OCI-LY7 (cell line): Measurements from ENCODE around the gene SMO. TPM values are rescaled to one million over a fixed set of nuclear protein-coding genes. Genes with fewer than 3 reads are reported as not detected.

Experiments
- BruUV-seq: library from RNA; stranded (reverse); fragments of 400-500 nt; replicated peaks from 2 replicates; lab custom pipeline; 2021; lab: Mats Ljungman, UMichigan
- CTCF ChIA-PET: fragments of 300-600 bp; sonication (Branson Sonifier 250); formaldehyde crosslinking; loops from one replicate; lab custom pipeline; 2022; ENCODE audit warnings: antibody characterized with exemption; ENCODE audit not compliant: unreplicated experiment; lab: Charles Lee
- POLR2A ChIA-PET: fragments of 300-600 bp; sonication (Branson Sonifier 250); formaldehyde crosslinking; loops from one replicate; lab custom pipeline; 2022; ENCODE audit warnings: antibody characterized with exemption; lab: Charles Lee
- DNase-seq: peaks from one replicate; pipeline ENCODE4 v3.0.0-alpha.2; 2015; ENCODE audit warnings: low spot score
- H2AFZ ChIP-seq: fragments of 200-600 bp; sonication (generic), shearing (Covaris generic); 2 replicates; pipeline ENCODE4 v1.6.1; 2014; ENCODE audit warnings: mild to moderate bottlenecking, antibody characterized with exemption, low read length, moderate library complexity
- H3K27ac ChIP-seq: fragments of 200-600 bp; sonication (generic); 2 replicates; pipeline ENCODE4 v1.5.1; 2014; ENCODE audit warnings: mixed run types, low read depth, mild to moderate bottlenecking, moderate library complexity, low read length, inconsistent platforms; ENCODE audit not compliant: poor library complexity, severe bottlenecking
- H3K36me3 ChIP-seq: fragments of 200-600 bp; sonication (generic); 2 replicates; pipeline ENCODE4 v1.6.1; 2014; ENCODE audit warnings: mild to moderate bottlenecking, antibody characterized with exemption, low read length, moderate library complexity, mixed read lengths; ENCODE audit not compliant: insufficient read depth
- H3K4me1 ChIP-seq: fragments of 200-600 bp; sonication (generic); 2 replicates; pipeline ENCODE4 v1.5.1; 2014; ENCODE audit warnings: mild to moderate bottlenecking, low read length; ENCODE audit not compliant: insufficient read depth, poor library complexity, severe bottlenecking
- H3K4me2 ChIP-seq: fragments of 200-600 bp; sonication (generic); 2 replicates; pipeline ENCODE4 v1.6.1; 2014; ENCODE audit warnings: mild to moderate bottlenecking, low read length
- H3K4me3 ChIP-seq: fragments of 200-600 bp; sonication (generic); 2 replicates; pipeline ENCODE4 v1.5.1; 2014; ENCODE audit warnings: mild to moderate bottlenecking, low read depth, low read length; ENCODE audit not compliant: poor library complexity, severe bottlenecking
- H3K79me2 ChIP-seq: fragments of 200-600 bp; sonication (generic); 2 replicates; pipeline ENCODE4 v1.6.1; 2016; ENCODE audit warnings: low read depth, mild to moderate bottlenecking, low read length, moderate library complexity, mixed read lengths; ENCODE audit not compliant: insufficient read depth
- H3K9me2 ChIP-seq: fragments of 200-600 bp; sonication (generic); 2 replicates; pipeline ENCODE4 v1.6.1; 2016; ENCODE audit warnings: mild to moderate bottlenecking, low read length, mixed read lengths; ENCODE audit not compliant: insufficient read depth
- H3K9me3 ChIP-seq: fragments of 200-600 bp; sonication (generic); 2 replicates; pipeline ENCODE4 v1.6.1; 2014; ENCODE audit warnings: mild to moderate bottlenecking, mixed run types, low read length, mixed read lengths
- H4K20me1 ChIP-seq: fragments of 200-600 bp; sonication (generic); 2 replicates; pipeline ENCODE4 v1.6.1; 2014; ENCODE audit warnings: mild to moderate bottlenecking, antibody characterized with exemption, low read length, moderate library complexity, mixed read lengths; ENCODE audit not compliant: insufficient read depth
- EZH2phosphoT487 ChIP-seq: fragments of 200-600 bp; sonication (generic); IDR thresholded peaks from 2 replicates; pipeline ENCODE4 v1.6.1; 2018; ENCODE audit warnings: low read depth, borderline replicate concordance, mild to moderate bottlenecking, mixed run types, antibody characterized with exemption, low read length, moderate library complexity, mixed read lengths
- intact Hi-C: fragments of 100-400 bp; cut with micrococcal nuclease; formaldehyde crosslinking; loops from one replicate; pipeline ENCODE4 v1.10.0; 2022; ENCODE audit not compliant: unreplicated experiment
- total RNA-seq, 2 experiments: library from RNA; depleted of rRNA in 1 of 2; stranded (reverse); fragments of >200 nt in 1 of 2; shearing (Covaris generic) in 1 of 2; gene quantifications; 2 replicates each; pipeline ENCODE4 v1.2.3, GENCODE V29; 2014 to 2022
- TF ChIP-seq, protein P1 (sequence below): fragments of 200-600 bp; sonication (generic); conservative IDR thresholded peaks from 2 replicates; pipeline ENCODE4 v1.5.1; 2014; ENCODE audit warnings: mild to moderate bottlenecking, antibody characterized with exemption, low read length, moderate library complexity, mixed read lengths

The SMO gene
- total RNA-seq, 2 experiments from 2014 or later, result 0.17 to 0.25 TPM

DNA sequence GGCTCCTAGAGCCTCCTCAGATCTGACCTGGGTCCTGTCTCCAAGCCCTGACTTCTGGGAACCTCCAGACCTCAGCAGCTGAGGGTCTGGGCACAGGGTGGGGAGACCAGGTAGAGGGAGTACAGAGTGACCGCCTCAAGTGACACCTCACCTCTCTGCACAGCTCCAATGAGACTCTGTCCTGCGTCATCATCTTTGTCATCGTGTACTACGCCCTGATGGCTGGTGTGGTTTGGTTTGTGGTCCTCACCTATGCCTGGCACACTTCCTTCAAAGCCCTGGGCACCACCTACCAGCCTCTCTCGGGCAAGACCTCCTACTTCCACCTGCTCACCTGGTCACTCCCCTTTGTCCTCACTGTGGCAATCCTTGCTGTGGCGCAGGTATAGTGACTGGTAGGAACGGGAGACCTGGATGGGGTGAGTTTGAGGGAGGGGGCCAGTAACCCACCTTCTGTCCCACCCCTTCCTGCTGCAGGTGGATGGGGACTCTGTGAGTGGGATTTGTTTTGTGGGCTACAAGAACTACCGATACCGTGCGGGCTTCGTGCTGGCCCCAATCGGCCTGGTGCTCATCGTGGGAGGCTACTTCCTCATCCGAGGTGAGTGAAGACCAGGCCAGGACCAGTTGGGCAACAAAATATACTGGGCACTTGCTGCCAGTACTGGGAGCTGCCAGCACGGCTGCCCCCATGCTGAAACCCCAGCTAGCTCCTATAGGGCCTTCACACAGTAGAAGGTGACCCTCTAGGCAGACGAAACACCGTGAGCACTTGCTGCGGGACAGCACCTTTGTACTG lies 17.8 kb downstream of the SMO start:
- Histone ChIP-seq H3K36me3 (no peaks in the 10 kb centered on the region), H3K9me2 (no peaks in the 10 kb centered on the region), H4K20me1 (no peaks in the 10 kb centered on the region), H3K9me3 (no peaks in the 10 kb centered on the region), H3K4me3 (no peak overlapping the region), H3K4me1 (no peaks in the 10 kb centered on the region), H3K79me2 (no peaks in the 10 kb centered on the region), H2AFZ (no peak overlapping the region), H3K27ac (no peak overlapping the region), H3K4me2 (no peak overlapping the region)
- BruUV-seq, result no TSS peak
- TF ChIP-seq, protein P1, sequence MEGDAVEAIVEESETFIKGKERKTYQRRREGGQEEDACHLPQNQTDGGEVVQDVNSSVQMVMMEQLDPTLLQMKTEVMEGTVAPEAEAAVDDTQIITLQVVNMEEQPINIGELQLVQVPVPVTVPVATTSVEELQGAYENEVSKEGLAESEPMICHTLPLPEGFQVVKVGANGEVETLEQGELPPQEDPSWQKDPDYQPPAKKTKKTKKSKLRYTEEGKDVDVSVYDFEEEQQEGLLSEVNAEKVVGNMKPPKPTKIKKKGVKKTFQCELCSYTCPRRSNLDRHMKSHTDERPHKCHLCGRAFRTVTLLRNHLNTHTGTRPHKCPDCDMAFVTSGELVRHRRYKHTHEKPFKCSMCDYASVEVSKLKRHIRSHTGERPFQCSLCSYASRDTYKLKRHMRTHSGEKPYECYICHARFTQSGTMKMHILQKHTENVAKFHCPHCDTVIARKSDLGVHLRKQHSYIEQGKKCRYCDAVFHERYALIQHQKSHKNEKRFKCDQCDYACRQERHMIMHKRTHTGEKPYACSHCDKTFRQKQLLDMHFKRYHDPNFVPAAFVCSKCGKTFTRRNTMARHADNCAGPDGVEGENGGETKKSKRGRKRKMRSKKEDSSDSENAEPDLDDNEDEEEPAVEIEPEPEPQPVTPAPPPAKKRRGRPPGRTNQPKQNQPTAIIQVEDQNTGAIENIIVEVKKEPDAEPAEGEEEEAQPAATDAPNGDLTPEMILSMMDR, result no peak
- no peak for TF ChIP-seq EZH2phosphoT487
- POLR2A ChIA-PET, result interaction anchor here (0.6 to 1.2 kb wide), 2 partner anchors 12 to 1169 kb away, joined by 3 read pairs; no protein-coding TSS in a partner anchor
- CTCF ChIA-PET, result no interaction called here
- DNase-seq, result no peak
- intact Hi-C loops, result no loop called here

DNA sequence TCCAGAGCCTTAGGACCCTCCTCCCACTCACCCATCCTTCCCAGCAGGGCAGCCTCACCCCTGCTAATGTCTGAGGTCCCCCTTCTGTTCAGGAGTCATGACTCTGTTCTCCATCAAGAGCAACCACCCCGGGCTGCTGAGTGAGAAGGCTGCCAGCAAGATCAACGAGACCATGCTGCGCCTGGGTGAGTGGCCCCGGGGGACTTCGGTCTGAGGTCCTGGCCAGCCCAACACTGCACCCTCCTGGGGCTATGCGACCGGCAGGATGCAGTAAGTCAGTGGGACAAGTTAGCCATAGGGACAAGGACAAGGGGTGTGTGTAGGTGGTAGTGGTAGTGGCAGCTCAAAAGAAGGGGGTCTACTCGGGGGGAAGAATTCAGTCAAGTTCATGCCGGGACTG lies 20.2 kb downstream of the SMO start:
- Histone ChIP-seq H3K27ac (no peak overlapping the region), H3K4me1 (peaks cover 5% of the 10 kb centered on the region), H3K4me3 (no peak overlapping the region), H3K4me2 (no peak overlapping the region), H4K20me1 (no peaks in the 10 kb centered on the region), H3K79me2 (no peaks in the 10 kb centered on the region), H3K36me3 (no peaks in the 10 kb centered on the region), H3K9me3 (no peaks in the 10 kb centered on the region), H3K9me2 (no peaks in the 10 kb centered on the region), H2AFZ (no peak overlapping the region)
- intact Hi-C loops, result no loop called here
- POLR2A ChIA-PET, result no interaction called here
- DNase-seq, result no peak
- BruUV-seq, result no TSS peak
- TF ChIP-seq, protein P1, result no peak
- no peak for TF ChIP-seq EZH2phosphoT487
- CTCF ChIA-PET, result interaction anchor here (1.3 kb wide), 1 partner anchor 45 kb away, joined by 9 read pairs; no protein-coding TSS in a partner anchor
